Measurements from ENCODE around the gene PIP4K2A.
"Not testable (repeated sequence)": the region's sequence is repeated elsewhere in the genome, so short reads cannot be mapped to it uniquely, and the experiment has no call there.

GRCh38 chr10:22524333-22524732 lies 190.0 kb downstream of the PIP4K2A start:
- TF ChIP-seq, protein P1, sequence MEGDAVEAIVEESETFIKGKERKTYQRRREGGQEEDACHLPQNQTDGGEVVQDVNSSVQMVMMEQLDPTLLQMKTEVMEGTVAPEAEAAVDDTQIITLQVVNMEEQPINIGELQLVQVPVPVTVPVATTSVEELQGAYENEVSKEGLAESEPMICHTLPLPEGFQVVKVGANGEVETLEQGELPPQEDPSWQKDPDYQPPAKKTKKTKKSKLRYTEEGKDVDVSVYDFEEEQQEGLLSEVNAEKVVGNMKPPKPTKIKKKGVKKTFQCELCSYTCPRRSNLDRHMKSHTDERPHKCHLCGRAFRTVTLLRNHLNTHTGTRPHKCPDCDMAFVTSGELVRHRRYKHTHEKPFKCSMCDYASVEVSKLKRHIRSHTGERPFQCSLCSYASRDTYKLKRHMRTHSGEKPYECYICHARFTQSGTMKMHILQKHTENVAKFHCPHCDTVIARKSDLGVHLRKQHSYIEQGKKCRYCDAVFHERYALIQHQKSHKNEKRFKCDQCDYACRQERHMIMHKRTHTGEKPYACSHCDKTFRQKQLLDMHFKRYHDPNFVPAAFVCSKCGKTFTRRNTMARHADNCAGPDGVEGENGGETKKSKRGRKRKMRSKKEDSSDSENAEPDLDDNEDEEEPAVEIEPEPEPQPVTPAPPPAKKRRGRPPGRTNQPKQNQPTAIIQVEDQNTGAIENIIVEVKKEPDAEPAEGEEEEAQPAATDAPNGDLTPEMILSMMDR (IDR thresholded peaks at IDR 0.05) = not testable (repeated sequence)
- TF ChIP-seq POLR2A (IDR thresholded peaks at IDR 0.05) = not testable (repeated sequence)

Measured in prostate gland (tissue), 2 donors.